SK-N-SH (cell line): ENCODE results near the gene PTPN23. TPM values are rescaled to one million over a fixed set of nuclear protein-coding genes. Genes with fewer than 3 reads are reported as not detected.

ENCODE experiments used
- CTCF ChIA-PET: fragments of 300-600, 350-600 bp; formaldehyde crosslinking; extraction: SDS; loops from one replicate; lab custom pipeline; 2021; lab: Yijun Ruan, JAX
- POLR2A ChIA-PET: fragments of 350-600 bp; sonication (Branson Sonifier 250); formaldehyde crosslinking; extraction: SDS; loops from one replicate; lab custom pipeline; 2020; ENCODE audit warnings: antibody characterized with exemption, inconsistent platforms; lab: Yijun Ruan, JAX
- DNase-seq: peaks from one replicate; pipeline ENCODE4 v3.0.0; 2012
- H2AFZ ChIP-seq: fragments of 200-600 bp; sonication (generic); 2 replicates; pipeline ENCODE4 v1.8.1; 2016; ENCODE audit warnings: antibody characterized with exemption, mild to moderate bottlenecking, low read depth
- H3F3A ChIP-seq: fragments of 200-600 bp; sonication (generic); replicated peaks from 2 replicates; pipeline ENCODE3; 2016; ENCODE audit warnings: antibody characterized with exemption, mild to moderate bottlenecking; ENCODE audit not compliant: insufficient read depth
- H3K27ac ChIP-seq, 2 experiments: fragments of 200-500 bp in 1 of 2; fragments of 200-600 bp in 1 of 2; sonication (Bioruptor generic) in 1 of 2; sonication (generic), shearing (Covaris generic) in 1 of 2; 2 replicates each; pipeline versions ENCODE4 v1.5.1 to v1.6.1; 2014 to 2016; ENCODE audit warnings: low read depth in 2 of 2, inconsistent platforms in 1 of 2, low read length in 1 of 2, mild to moderate bottlenecking in 1 of 2, mixed read lengths in 1 of 2
- H3K27me3 ChIP-seq: fragments of 200-600 bp; sonication (generic), shearing (Covaris generic); 2 replicates; pipeline ENCODE4 v1.6.1; 2016; ENCODE audit warnings: mixed run types; ENCODE audit not compliant: insufficient read depth
- H3K36me3 ChIP-seq, 2 experiments: fragments of 200-500 bp in 1 of 2; fragments of 200-600 bp in 1 of 2; sonication (Bioruptor generic) in 1 of 2; sonication (generic) in 1 of 2; replicated peaks in 1 of 2; 2 replicates each; pipeline versions ENCODE3 to v1.5.1; 2014 to 2016; ENCODE audit warnings: low read length in 1 of 2, mild to moderate bottlenecking in 1 of 2; ENCODE audit not compliant: insufficient read depth in 2 of 2, control insufficient read depth in 1 of 2
- H3K4me1 ChIP-seq, 2 experiments: fragments of 200-500 bp in 1 of 2; fragments of 200-600 bp in 1 of 2; sonication (Bioruptor generic) in 1 of 2; sonication (generic), shearing (Covaris generic) in 1 of 2; 2 replicates each; pipeline versions ENCODE4 v1.5.1 to v1.6.1; 2014 to 2016; ENCODE audit warnings: low read depth in 1 of 2, low read length in 1 of 2, mixed run types in 1 of 2; ENCODE audit not compliant: insufficient read depth in 2 of 2, control insufficient read depth in 1 of 2
- H3K4me2 ChIP-seq: fragments of 200-600 bp; sonication (generic), shearing (Covaris generic); 2 replicates; pipeline ENCODE4 v1.6.1; 2017; ENCODE audit warnings: mixed run types
- H3K4me3 ChIP-seq, 2 experiments: fragments of 200-500 bp in 1 of 2; fragments of 200-600 bp in 1 of 2; sonication (Bioruptor generic) in 1 of 2; sonication (generic), shearing (Covaris generic) in 1 of 2; 2 replicates each; pipeline versions ENCODE4 v1.5.1 to v1.8.1; 2014 to 2016; ENCODE audit warnings: low read depth in 2 of 2, inconsistent platforms in 1 of 2, low read length in 1 of 2, mild to moderate bottlenecking in 1 of 2, mixed read lengths in 1 of 2, moderate library complexity in 1 of 2
- H3K79me2 ChIP-seq: fragments of 200-600 bp; sonication (generic); 2 replicates; pipeline ENCODE4 v1.8.1; 2017; ENCODE audit warnings: mild to moderate bottlenecking; ENCODE audit not compliant: insufficient read depth
- H3K9ac ChIP-seq: fragments of 200-600 bp; sonication (generic); 2 replicates; pipeline ENCODE4 v1.6.1; 2017; ENCODE audit warnings: mixed run types
- H3K9me2 ChIP-seq: fragments of 200-600 bp; sonication (generic); 2 replicates; pipeline ENCODE4 v1.6.1; 2017; ENCODE audit warnings: mixed run types
- H3K9me3 ChIP-seq: fragments of 200-600 bp; sonication (generic); 2 replicates; pipeline ENCODE4 v1.6.1; 2017; ENCODE audit warnings: mixed run types, mild to moderate bottlenecking, moderate library complexity
- H4K20me1 ChIP-seq: fragments of 200-600 bp; sonication (generic); 2 replicates; pipeline ENCODE4 v1.6.1; 2017; ENCODE audit warnings: mild to moderate bottlenecking, mixed run types; ENCODE audit not compliant: insufficient read depth
- CTCF ChIP-seq: fragments of 200-600 bp; sonication (generic); IDR thresholded peaks from 2 replicates; pipeline ENCODE4 v1.6.1; 2017; ENCODE audit warnings: antibody characterized with exemption, mild to moderate bottlenecking, moderate library complexity
- IRF3 ChIP-seq: fragments of 150-350 bp; IDR thresholded peaks from 2 replicates; pipeline ENCODE4 v1.6.1; 2016; ENCODE audit warnings: mild to moderate bottlenecking, low read depth, low read length
- POLR2AphosphoS5 ChIP-seq: IDR thresholded peaks from 2 replicates; pipeline ENCODE4 v1.6.1; 2012; ENCODE audit warnings: low read depth, low read length
- TAF1 ChIP-seq: IDR thresholded peaks from 2 replicates; pipeline ENCODE4 v1.6.1; 2012; ENCODE audit warnings: low read depth, mild to moderate bottlenecking, low read length, moderate library complexity, borderline replicate concordance
- WGBS: methylation state at CpG from one replicate; pipeline ENCODE4 v1.1.6; 2017; ENCODE audit warnings: low lambda C conversion rate; 5-methylcytosine and 5-hydroxymethylcytosine counted together
- polyA plus RNA-seq, 3 experiments: library from polyadenylated mRNA; depleted of rRNA; stranded (reverse); fragments of >200 nt; gene quantifications; 2 replicates each; pipeline ENCODE4 v1.2.3, GENCODE V29; 2012

PTPN23 gene
- polyA plus RNA-seq, 1 of the 3 experiments (the other 2 are of a cell fraction) = 10.9 TPM

GRCh38 chr3:47418167-47419082 is 37.6 kb downstream of the PTPN23 start:
- POLR2A ChIA-PET = no interaction called here
- 94% methylated on average over 9 of the region's 53 CpGs for WGBS
- Histone ChIP-seq H3K4me1 (peaks cover 0 to 24% of the 10 kb centered on the region in 2 experiments; a peak in 1 of 4 replicates), H3K27me3 (no peaks in the 10 kb centered on the region), H4K20me1 (no peaks in the 10 kb centered on the region), H3K36me3 (peaks cover 0 to 59% of the 10 kb centered on the region in 2 experiments), H3K4me3 (no peak overlapping the region), H3K27ac (no peak overlapping the region; a peak in 1 of 4 replicates), H3K4me2 (no peak overlapping the region), H2AFZ (no peak overlapping the region), H3K79me2 (no peaks in the 10 kb centered on the region), H3K9me2 (no peaks in the 10 kb centered on the region), H3K9ac (no peak overlapping the region), H3K9me3 (no peaks in the 10 kb centered on the region), H3F3A (peaks cover 14% of the 10 kb centered on the region)
- peak; percentile 28; the same call in 1 of the 2 replicates for TF ChIP-seq CTCF
- no peak for TF ChIP-seq IRF3
- CTCF ChIA-PET = interaction anchor here (4.5 to 4.9 kb wide), 2 partner anchors 12 to 58 kb away, joined by 48 to 64 read pairs; partner anchors contain the start of gene SCAP
- peak; percentile 48 for DNase-seq

GRCh38 chr3:47419083-47420043 is 38.5 kb downstream of the PTPN23 start:
- H3K4me2 ChIP-seq = no peak overlapping the region
- H3K9ac ChIP-seq = no peak overlapping the region
- no peaks in the 10 kb centered on the region for H3K9me3 ChIP-seq
- no peak overlapping the region; a peak in 1 of 4 replicates for H3K27ac ChIP-seq
- TF ChIP-seq POLR2AphosphoS5 (0 out of 2 replicates have a peak, but pooled peaks have one; percentile 7), TAF1 (no peak)
- 91% methylated on average over 11 of the region's 17 CpGs for WGBS
- DNase-seq = peak; percentile 19
- H2AFZ ChIP-seq = no peak overlapping the region
- peaks cover 0 to 55% of the 10 kb centered on the region in 2 experiments for H3K36me3 ChIP-seq
- H3K4me1 ChIP-seq = peaks cover 0 to 24% of the 10 kb centered on the region in 2 experiments; a peak in 1 of 4 replicates
- H3K79me2 ChIP-seq = no peaks in the 10 kb centered on the region
- H3K9me2 ChIP-seq = no peaks in the 10 kb centered on the region
- no peak overlapping the region for H3K4me3 ChIP-seq
- H3K27me3 ChIP-seq = no peaks in the 10 kb centered on the region
- ChIA-PET POLR2A (no interaction called here), CTCF (interaction anchor here (0.5 to 4.9 kb wide), 9 partner anchors 13 to 142 kb away, joined by 3 to 64 read pairs (median 6); partner anchors contain the start of gene SCAP)
- H4K20me1 ChIP-seq = no peaks in the 10 kb centered on the region
- H3F3A ChIP-seq = peaks cover 14% of the 10 kb centered on the region
